T-helper 9 cell (primary cell): Measurements from ENCODE around the gene BOLA1.
"Not testable (repeated sequence)": the region's sequence is repeated elsewhere in the genome, so short reads cannot be mapped to it uniquely, and the experiment has no call there.

ENCODE experiments used
- DNase-seq: peaks from one replicate; pipeline ENCODE4 v3.0.0-alpha.2; 2020
- total RNA-seq, 2 donors: gene quantifications; one replicate each; lab custom pipeline; 2026; lab: John Stamatoyannopoulos, UW

Gene BOLA1
- 4.1 to 14.7 reads per million in 2 donors for total RNA-seq

- DNase-seq = peak; percentile 72
Measured at GRCh38 chr1:149899460-149900284, at the start of gene BOLA1. BOLA1 (plus strand) TSS chr1:149899568; CDS start chr1:149900060, 492 bp downstream.

GRCh38 chr1:149849947-149850360, 49.4 kb upstream of the BOLA1 start:
- no peak for DNase-seq

- DNase-seq = not testable (repeated sequence)
Measured at GRCh38 chr1:149850732-149851345, 48.5 kb upstream of the BOLA1 start.

- DNase-seq = not testable (repeated sequence)
Measured at GRCh38 chr1:149851585-149852213, 47.7 kb upstream of the BOLA1 start.

- not testable (repeated sequence) for DNase-seq
Measured at GRCh38 chr1:149852263-149852662, 47.1 kb upstream of the BOLA1 start.

- not testable (repeated sequence) for DNase-seq
Measured at GRCh38 chr1:149860271-149860670, 39.1 kb upstream of the BOLA1 start.

GRCh38 chr1:149860684-149861496, 38.5 kb upstream of the BOLA1 start:
- not testable (repeated sequence) for DNase-seq

- not testable (repeated sequence) for DNase-seq
Measured at GRCh38 chr1:149861497-149862054, 37.8 kb upstream of the BOLA1 start.

- not testable (repeated sequence) for DNase-seq
Measured at GRCh38 chr1:149866887-149867286, 32.5 kb upstream of the BOLA1 start.

- DNase-seq = not testable (repeated sequence)
Measured at GRCh38 chr1:149873060-149873459, 26.3 kb upstream of the BOLA1 start.

GRCh38 chr1:149877211-149877946, 22.0 kb upstream of the BOLA1 start:
- no peak for DNase-seq

GRCh38 chr1:149879556-149879955, 19.8 kb upstream of the BOLA1 start:
- DNase-seq = no peak

GRCh38 chr1:149881876-149882275, 17.5 kb upstream of the BOLA1 start:
- no peak for DNase-seq

GRCh38 chr1:149883598-149884247, 15.6 kb upstream of the BOLA1 start:
- no peak for DNase-seq

GRCh38 chr1:149884433-149885338, 14.7 kb upstream of the BOLA1 start:
- DNase-seq = no peak

- DNase-seq = peak; percentile 51
Measured at GRCh38 chr1:149885339-149886120, 13.8 kb upstream of the BOLA1 start.

GRCh38 chr1:149886121-149886395, 13.3 kb upstream of the BOLA1 start:
- not testable (repeated sequence) for DNase-seq

- peak; percentile 67 for DNase-seq
Measured at GRCh38 chr1:149886396-149887195, 12.8 kb upstream of the BOLA1 start.

- not testable (repeated sequence) for DNase-seq
Measured at GRCh38 chr1:149887196-149887455, 12.2 kb upstream of the BOLA1 start.
